ENCODE measurements around the gene TMEM108. TPM values are rescaled to one million over a fixed set of nuclear protein-coding genes. Genes with fewer than 3 reads are reported as not detected.

TMEM108 gene
- total and polyA plus RNA-seq, 2 experiments from 2014 or later = 7.4 to 15.3 TPM

GRCh38 chr3:133181392-133182150 lies 143.4 kb downstream of the TMEM108 start (continued):
- TF ChIP-seq STAT1 (IDR thresholded peaks at IDR 0.05; ENCODE audit: unreplicated experiment) = no peak
- TF ChIP-seq CREB1 (CRISPR knock-in tag; IDR thresholded peaks at IDR 0.05; ENCODE audit: low read depth) = no peak
- TF ChIP-seq EZH2phosphoT487 (IDR thresholded peaks at IDR 0.05; ENCODE audit: unreplicated experiment) = no peak
- TF ChIP-seq ETS1 (IDR thresholded peaks at IDR 0.05) = no peak
- no peak for TF ChIP-seq CTCF (conservative IDR thresholded peaks at IDR 0.05; ENCODE audit: low read depth in 2 of 2)
- TF ChIP-seq ZNF114 (CRISPR knock-in tag; IDR thresholded peaks at IDR 0.05) = no peak

- Mint-ChIP-seq H3K27ac (no peak overlapping the region), H3K9me3 (no peaks in the 10 kb centered on the region), H3K36me3 (ENCODE audit: low read depth) (no peaks in the 10 kb centered on the region), H3K4me3 (no peak overlapping the region), H3K4me1 (peaks cover 21% of the 10 kb centered on the region), H3K27me3 (ENCODE audit: insufficient read depth, low read depth, poor library complexity) (peaks cover 4% of the 10 kb centered on the region)
- DNase-seq (ENCODE audit: low spot score) (no peak), ATAC-seq (no peak)
- H3K4me3 ChIP-seq = no peak overlapping the region
- H3K27ac ChIP-seq (ENCODE audit: low read depth) = no peak overlapping the region
- no peaks in the 10 kb centered on the region for H3F3A ChIP-seq (replicated peaks; ENCODE audit: low read depth)
- no peak overlapping the region for H3K4me2 ChIP-seq
- no peaks in the 10 kb centered on the region for H3K79me2 ChIP-seq (replicated peaks; ENCODE audit: insufficient read depth)
- no peak overlapping the region for H2AFZ ChIP-seq
- H3K9me2 ChIP-seq (ENCODE audit: insufficient read depth) = no peaks in the 10 kb centered on the region
- H4K20me1 ChIP-seq (replicated peaks; ENCODE audit: insufficient read depth) = 0 out of 2 replicates have a peak, but pooled peaks cover 3% of the 10 kb centered on the region
- no peaks in the 10 kb centered on the region for H3K36me3 ChIP-seq (ENCODE audit: insufficient read depth)
- no peaks in the 10 kb centered on the region; the same call in 1 of the 2 replicates for H3K4me1 ChIP-seq (ENCODE audit: insufficient read depth)
- H3K27me3 ChIP-seq (ENCODE audit: insufficient read depth) = no peaks in the 10 kb centered on the region
- no peak for TF ChIP-seq EZH2phosphoT487 (IDR thresholded peaks at IDR 0.05; ENCODE audit: unreplicated experiment)
- TF ChIP-seq JUNB (IDR thresholded peaks at IDR 0.05; ENCODE audit: unreplicated experiment) = no peak
- no peak for TF ChIP-seq ZNF331 (CRISPR knock-in tag; IDR thresholded peaks at IDR 0.05; ENCODE audit: low read depth)
- TF ChIP-seq ZNF114 (CRISPR knock-in tag; IDR thresholded peaks at IDR 0.05) = no peak
- no peak for TF ChIP-seq STAT1 (IDR thresholded peaks at IDR 0.05; ENCODE audit: unreplicated experiment)
- no peak for TF ChIP-seq ZNF462 (CRISPR knock-in tag; IDR thresholded peaks at IDR 0.05)
Observed at GRCh38 chr3:133187870-133188379, 149.7 kb downstream of the TMEM108 start.
